ENCODE results near the gene CAMK1D.

DNA sequence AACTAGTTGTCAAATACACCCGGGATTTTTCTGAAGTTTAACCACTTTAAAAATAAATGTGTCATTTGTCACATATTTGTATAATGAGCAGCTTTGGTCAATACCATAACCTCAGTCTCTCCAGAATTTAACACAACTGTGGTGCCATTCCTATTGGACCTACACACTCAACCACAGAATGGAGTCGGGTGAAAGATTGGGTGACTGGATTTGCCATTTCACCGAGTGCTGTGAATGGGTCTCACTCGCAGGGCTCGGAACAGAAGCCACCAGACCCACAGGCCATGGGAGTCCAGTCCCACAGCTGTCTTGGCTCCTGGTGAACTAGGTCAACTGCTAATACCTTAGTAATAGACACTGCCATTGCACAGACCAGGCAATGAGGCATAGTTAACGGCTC is 353.8 kb downstream of the CAMK1D start:
- TF ChIP-seq, protein P1, sequence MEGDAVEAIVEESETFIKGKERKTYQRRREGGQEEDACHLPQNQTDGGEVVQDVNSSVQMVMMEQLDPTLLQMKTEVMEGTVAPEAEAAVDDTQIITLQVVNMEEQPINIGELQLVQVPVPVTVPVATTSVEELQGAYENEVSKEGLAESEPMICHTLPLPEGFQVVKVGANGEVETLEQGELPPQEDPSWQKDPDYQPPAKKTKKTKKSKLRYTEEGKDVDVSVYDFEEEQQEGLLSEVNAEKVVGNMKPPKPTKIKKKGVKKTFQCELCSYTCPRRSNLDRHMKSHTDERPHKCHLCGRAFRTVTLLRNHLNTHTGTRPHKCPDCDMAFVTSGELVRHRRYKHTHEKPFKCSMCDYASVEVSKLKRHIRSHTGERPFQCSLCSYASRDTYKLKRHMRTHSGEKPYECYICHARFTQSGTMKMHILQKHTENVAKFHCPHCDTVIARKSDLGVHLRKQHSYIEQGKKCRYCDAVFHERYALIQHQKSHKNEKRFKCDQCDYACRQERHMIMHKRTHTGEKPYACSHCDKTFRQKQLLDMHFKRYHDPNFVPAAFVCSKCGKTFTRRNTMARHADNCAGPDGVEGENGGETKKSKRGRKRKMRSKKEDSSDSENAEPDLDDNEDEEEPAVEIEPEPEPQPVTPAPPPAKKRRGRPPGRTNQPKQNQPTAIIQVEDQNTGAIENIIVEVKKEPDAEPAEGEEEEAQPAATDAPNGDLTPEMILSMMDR (IDR thresholded peaks at IDR 0.05; ENCODE audit: low read length): no peak
- no peak for TF ChIP-seq EZH2 (IDR thresholded peaks at IDR 0.05; ENCODE audit: borderline replicate concordance, low read length)
